DMS79 treated with DMSO at 0.1 percent for 48 hours (cell line): Measurements from ENCODE around the gene SPC25.
"Not testable (repeated sequence)": the region's sequence is repeated elsewhere in the genome, so short reads cannot be mapped to it uniquely, and the experiment has no call there.

ENCODE experiments used
- DNase-seq: peaks from one replicate; lab custom pipeline; 2025; lab: John Stamatoyannopoulos, UW

The SPC25 gene, protein sequence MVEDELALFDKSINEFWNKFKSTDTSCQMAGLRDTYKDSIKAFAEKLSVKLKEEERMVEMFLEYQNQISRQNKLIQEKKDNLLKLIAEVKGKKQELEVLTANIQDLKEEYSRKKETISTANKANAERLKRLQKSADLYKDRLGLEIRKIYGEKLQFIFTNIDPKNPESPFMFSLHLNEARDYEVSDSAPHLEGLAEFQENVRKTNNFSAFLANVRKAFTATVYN

DNA sequence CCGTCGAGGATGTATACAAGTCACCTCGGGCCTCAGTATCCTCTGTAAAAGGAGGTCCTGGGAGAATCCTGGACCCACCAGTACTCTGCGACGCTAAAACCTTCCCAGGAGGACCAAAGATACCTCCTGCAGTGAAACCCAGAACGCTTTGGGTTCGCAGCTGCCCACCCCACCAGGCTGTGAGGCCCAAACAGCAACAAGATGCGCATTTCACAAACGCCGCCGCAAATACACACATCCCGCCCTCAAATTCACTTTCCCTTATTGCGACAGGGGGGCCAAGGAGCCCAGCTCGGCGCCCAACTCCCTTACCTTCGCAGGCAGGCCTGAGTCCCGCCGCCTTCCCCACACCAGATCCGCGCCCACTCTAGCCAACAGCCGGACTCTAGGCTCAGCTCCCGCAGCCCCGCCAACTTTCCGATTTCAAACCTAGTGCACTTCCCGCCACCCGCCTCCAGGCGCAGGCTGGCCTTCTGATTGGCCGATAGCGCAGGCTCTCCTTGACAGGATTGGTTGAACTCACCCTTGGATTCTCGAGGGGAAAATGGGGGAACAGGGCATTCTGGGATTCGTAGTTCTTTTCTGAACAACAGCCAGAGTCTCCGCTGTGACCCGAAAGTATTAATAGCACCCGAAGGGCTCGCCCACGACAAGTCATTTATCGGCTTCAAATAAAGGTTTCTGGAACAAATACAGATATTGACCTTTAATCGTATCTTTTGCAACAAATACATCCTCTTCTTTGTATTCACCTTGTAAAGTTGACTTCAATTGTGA is at the start of gene SPC25:
TSS of gene SPC25 (minus strand) at position 425 of the 777 bp plus-strand sequence. CDS start 911 bp downstream, outside the sequence.
- DNase-seq, result peak; percentile 94

DNA sequence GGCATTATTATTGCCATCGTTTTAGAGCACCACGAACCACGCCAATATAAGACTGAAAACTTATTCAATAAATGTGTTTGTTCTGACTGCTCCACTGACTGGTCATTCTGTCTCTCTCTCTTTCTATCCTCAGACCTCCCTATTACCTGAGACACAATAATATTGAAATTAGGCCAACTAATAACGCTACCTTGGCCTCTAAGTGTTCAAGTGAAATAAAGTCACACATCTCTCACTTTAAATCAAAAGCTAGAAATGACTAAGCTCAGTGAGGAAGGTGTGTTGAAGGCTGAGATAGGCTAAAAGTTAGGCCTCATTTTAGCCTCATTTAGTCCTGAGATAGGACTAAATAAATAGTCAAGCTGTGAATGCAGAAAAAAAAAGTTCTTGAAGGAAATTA is 49.7 kb upstream of the SPC25 start:
- DNase-seq, result no peak

GRCh38 chr2:168939061-168939460 is 48.8 kb upstream of the SPC25 start:
- no peak for DNase-seq

- no peak for DNase-seq
Measured at GRCh38 chr2:168935810-168936581, 45.8 kb upstream of the SPC25 start.

- DNase-seq, result no peak
Measured at GRCh38 chr2:168934826-168935225, 44.6 kb upstream of the SPC25 start.

- DNase-seq, result not testable (repeated sequence)
Measured at GRCh38 chr2:168932174-168932573, 41.9 kb upstream of the SPC25 start.

DNA sequence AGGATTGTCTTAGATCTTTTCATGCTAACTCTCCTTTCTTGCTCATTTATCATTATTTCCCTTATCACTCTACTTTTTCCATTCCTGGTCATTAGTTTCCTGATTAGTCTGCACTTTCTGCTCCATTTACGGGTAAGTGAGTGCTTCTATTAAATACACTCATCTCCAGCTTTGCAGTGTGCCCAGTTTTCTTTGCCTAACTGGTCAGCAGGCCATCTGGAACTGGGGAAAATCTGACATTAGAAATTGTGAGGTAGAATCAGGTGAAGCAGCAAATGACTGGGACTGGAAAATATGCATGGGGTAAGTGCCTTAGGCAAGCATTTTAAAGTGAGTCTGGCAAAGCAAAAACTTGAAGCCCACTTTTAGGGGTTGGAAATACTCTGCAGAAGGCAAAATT is 40.0 kb upstream of the SPC25 start:
- DNase-seq, result peak; percentile 11

GRCh38 chr2:168929031-168929430 is 38.8 kb upstream of the SPC25 start:
- no peak for DNase-seq

DNA sequence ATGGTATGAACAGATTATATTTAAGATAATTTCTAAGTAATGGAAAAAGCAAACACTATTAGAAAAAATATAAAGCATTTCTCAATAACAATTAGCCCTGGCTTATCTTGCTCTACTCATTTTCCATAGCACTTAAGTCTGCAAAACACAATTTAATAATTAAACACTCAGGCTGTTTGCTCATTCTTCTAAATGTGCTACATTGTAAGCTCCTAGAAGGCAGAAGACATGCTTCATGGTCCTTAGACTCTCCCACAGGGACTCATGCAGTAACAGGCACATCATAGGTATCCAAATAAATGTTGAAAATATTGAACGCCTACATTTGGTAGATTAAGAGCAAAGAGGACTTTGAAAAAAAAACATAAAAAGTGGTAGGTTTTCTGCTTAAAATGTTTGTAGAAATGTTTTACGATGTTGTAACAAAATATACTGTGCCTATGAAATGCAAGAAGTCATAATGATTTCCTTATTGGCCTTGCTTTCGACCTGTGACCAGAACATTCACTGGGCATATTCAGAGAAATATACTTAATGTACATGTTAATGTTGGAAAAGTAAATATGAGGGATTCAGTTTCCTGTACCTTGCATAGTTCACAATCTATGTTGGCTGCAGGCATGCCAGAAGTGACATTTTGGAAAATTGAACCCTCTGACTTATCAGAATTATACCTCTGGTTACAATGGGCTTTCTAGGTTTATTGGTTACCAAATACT is 38.0 kb upstream of the SPC25 start:
- DNase-seq, result peak; percentile 14

DNA sequence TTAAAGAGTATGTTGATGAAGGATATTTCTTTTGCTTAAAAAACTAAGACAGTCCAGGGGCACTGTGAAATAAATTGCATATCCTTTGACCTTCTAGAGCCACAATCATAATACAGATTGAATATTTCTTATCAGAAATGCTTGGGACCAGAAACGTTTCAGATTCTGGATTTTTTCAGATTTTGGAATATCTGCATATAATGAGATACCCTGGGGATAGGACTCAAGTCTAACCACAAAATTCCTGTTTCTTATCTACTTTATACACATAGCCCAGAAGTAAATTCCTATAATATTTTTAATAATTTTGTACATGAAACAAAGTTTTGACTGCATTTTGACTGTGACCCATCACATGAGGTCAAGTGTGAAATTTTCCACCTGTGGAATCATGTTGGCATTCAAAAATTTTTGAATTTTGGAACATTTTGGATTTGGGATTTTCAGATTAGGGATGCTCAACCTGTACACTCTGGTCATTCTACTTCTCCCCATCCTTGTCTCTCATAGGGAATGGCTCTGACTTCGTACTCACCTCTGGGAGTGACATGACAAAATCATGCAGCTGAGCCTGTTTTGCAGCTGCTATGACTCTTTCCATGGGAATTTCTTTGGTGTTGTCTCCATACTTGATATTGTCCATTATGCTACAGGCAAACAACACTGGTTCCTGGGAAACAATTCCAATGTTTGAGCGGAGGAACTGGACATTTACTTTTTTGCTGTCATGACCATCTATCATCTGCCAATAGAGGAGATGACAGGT is 36.6 kb upstream of the SPC25 start:
- DNase-seq, result no peak

GRCh38 chr2:168920504-168921157 is 30.4 kb upstream of the SPC25 start:
- peak; percentile 39 for DNase-seq

GRCh38 chr2:168916331-168916675 is 26.1 kb upstream of the SPC25 start:
- no peak for DNase-seq

DNA sequence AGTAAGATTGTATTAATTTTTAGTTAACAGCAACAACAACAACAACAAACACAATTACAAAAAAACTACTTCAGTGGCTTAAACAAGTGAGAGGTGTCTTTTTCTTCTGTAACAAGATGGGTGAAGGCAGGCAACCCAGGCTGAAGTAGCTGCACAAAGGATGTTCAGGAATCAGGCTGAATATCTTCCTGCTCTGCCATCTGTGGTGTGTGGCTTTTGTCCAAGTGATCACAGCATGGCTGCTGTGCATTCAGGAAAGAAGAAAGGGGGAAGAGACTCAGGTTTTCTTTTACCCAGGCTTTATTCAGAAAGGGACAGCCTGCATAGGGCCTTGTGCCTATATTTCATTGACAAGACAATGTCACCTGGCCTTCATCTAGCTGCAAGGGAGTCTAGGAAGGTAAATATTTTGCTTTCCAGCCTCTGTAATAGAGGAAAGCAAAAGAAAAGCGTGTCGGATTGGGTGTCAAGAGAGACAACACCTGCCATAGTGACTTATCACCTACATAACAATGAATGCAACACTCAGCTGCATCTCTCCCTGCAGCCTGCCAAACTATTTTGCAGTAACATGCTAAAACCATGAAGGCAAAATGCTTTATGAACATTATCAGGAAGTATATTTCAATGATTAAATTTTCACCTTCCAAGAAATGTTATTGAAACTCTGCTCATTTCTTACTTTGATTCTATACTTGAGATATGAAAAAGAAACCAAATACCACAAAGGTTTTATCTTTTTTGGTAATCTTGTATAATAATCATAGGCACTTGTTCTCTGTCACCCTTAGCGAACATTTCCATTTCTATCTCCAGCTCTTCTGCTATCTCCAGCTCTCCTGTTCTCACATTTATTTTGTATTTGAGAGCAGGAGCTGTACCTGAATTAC is 25.5 kb upstream of the SPC25 start:
- no peak for DNase-seq

GRCh38 chr2:168913495-168913894 is 23.3 kb upstream of the SPC25 start:
- no peak for DNase-seq

- DNase-seq, result no peak
Measured at GRCh38 chr2:168912901-168913369, 22.7 kb upstream of the SPC25 start.

GRCh38 chr2:168912466-168912865 is 22.2 kb upstream of the SPC25 start:
- DNase-seq, result no peak

GRCh38 chr2:168910330-168910729 is 20.1 kb upstream of the SPC25 start:
- no peak for DNase-seq

DNA sequence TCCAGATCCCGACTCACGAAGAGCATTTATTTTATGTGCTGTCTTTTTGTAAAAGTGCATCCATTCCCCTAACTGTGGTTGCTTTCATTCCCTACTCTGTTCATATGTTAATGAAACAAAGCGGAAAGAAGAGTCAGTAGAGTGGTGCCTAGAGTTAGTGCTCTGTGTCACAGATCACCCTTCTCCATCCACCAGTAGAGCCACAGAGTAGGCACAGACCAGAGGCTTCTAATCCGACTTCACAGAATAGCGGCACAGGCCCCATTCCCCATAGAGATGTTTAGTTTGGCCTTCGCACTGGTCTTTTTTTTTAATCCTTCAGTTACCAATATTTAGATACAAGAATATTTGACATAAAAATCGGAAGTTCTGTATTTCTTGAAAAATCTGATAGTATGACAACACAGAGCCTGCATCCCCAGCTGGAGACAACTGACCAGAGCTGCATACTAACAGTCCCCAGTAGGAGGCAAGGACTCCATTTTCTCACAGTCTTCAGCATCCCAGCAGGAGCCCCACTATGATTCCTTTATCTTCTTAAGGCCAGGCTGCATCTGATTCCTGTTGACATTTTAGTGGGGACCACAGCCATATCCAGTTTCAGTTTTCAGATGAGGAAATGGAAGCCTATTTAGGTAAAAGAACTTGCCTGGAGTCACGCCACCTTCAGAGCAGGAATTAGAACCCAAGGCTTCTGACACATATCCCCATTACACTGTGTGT is 17.9 kb upstream of the SPC25 start:
- no peak for DNase-seq

DNA sequence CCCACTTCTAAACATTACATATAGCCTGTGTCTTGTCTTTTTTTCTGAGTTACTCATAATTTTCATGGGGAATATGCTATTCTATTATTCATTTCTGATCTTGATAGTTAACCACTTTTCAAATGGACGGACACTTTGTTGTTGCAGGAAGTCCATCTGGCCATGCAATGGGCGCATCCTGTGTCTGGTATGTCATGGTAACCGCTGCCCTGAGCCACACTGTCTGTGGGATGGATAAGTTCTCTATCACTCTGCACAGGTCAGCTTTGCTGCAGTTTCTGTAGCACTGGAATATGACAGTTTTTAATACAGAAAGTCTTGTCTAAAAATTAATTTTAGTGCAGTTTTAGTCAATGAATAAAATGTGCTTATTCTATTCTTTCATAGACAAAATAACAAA is 14.1 kb upstream of the SPC25 start:
- DNase-seq, result no peak
